ENCODE measurements around the gene FBLIM1. TPM values are rescaled to one million over a fixed set of nuclear protein-coding genes. Genes with fewer than 3 reads are reported as not detected.
A peak's percentile ranks its signal among the peaks of the same experiment; 100 is the strongest.

Gene FBLIM1
- total RNA-seq, 1 donor from 2014 or later = 136 TPM

DNA sequence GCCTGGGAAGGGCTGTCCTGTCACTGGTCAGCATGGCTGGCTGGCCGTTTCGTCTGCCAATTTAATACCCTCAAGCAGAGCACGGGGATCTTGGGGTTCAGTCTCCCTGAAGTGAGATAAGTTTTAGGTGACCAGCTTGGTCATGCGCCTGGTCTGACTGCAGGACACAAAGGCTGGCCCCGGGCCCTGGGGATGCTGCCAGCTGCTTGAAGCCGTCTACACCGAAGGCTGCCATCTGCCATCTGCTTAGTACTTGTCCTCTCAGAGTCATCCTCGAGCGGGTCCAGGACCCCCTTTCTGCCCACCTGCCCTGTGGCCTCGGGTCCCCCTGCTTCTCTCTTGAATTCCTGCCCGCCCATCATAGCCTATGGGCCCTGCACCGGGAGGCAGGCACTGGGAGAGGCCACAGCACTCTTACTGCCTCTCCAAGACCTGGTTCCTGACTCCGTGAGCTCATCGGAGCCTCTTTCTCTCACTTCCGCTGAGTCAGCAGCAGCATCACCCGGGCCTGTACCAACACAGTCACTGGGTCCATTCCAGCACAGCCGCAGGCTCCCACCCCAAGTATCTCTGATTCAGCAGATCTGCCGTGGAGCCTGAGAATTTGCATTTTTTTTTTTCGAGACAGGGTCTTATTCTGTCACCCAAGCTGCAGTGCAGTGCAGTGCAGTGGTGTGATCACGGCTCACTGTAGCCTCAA, 7.0 kb downstream of the FBLIM1 start:
- peak in 1 of 2 donors; percentile 67 for DNase-seq (ENCODE audit: low read depth in 2 of 2)

DNA sequence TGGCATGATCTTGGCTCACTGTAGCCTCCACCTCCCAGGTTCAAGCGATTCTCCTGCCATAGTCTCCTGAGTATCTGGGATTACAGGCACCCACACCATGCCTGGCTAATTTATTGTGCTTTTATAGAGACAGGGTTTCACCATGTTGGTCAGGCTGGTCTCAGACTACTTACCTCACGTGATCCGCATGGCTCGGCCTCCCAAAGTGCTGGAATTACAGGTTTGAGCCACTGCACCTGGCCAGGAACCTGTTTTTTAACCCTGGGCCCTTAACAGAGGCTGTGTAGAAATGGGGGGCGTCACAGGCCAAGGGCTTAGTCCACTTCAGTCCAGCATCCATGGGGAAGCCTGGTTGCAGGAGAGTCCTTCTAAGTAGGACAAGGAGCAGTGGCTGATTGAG, 9.3 kb downstream of the FBLIM1 start:
- DNase-seq (ENCODE audit: low read depth in 2 of 2) = no peak

DNA sequence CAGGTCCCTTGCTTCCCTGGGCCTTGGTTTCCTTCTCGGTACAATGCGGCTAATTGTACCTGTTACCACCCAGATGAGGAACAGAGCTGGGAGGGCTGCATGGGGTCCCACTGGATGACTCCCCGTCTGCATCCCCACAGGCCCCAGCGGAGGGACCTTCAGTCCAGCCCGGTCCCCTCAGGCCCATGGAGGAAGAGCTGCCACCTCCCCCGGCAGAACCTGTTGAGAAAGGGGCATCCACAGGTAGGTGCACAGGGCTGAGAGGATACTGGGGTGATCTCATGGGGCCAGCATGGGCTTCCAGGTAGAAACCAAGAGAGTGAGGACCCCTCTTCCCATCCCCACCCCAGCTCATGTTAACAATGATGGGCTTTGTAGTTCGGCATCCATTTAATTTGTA, 9.8 kb downstream of the FBLIM1 start:
- DNase-seq (ENCODE audit: low read depth in 2 of 2) = no peak

DNA sequence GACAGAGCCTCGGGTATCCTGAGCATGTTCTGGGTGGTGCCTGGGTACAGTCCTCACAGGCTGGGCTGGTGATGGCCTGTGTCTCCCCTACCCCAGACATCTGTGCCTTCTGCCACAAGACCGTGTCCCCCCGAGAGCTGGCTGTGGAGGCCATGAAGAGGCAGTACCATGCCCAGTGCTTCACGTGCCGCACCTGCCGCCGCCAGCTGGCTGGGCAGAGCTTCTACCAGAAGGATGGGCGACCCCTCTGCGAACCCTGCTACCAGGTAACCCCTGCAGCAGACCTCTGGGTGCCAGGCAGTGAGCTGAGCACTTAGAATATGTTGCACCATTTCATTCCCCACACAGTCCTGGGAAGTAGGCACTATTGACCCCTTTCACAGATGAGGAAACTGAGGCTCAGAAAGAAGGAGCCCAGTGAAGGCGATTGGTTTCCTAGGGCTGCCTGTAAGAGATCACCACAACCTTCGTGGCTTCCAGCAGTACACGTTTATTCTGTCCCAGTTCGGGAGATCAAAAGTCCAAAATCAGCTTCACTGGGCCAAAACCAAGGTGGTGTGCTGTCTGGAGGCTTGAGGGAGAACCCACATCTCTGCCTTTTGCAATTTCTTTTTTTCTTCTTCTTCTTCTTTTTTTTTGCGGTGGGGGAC, 11.8 kb downstream of the FBLIM1 start:
- DNase-seq (ENCODE audit: low read depth in 2 of 2) = no peak

DNA sequence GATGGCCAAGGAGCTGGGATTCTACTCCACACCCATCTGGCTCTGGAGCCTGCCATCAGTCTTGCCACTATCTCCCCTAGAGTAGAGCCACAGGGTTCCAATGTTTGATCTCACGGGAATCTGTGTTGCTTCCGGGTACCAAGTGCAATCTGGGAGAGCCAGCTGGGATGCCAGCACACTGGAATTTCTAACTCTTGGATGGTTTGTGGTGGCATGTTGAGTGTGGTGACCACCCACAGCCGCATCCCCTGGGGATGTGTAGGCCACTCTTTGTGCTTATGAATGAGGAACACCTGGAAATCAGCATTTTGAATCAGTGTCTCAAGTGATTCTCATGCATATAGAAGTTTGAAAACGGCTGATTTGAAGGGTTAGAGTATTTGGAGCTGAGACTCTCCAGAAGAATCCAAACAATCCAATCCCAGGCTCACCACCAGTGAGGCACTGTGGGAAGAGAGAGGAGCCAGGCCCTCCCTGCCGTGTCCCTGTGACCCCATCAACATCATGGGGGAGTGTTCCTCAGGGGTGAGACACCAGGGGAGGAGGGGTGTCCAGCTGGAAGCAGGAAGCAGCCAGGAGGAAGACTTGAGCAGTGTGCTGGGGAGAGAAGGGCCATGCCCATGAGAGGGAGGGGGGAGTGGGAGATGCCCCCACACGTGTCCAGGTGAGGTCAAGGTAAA, 13.4 kb downstream of the FBLIM1 start:
- DNase-seq (ENCODE audit: low read depth in 2 of 2) = no peak

DNA sequence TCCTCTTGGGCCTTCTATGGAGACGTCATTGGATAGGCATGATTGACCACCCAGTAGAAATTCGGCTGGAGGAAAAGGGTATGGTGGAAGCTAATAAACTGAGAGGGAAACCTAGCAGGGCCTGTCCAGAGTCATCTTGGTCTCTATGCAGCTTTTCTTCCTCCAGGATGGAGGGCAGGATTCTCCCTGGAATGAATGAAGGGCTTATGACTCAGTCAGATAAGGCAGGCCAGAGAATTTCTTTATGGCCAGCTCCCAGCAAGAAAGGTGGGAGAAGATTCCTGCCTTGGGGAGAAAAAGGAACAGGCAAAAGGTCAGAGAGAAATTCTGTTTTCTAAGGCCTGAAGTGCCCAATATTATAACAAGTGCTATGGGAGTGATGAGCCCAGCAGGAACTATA, 17.1 kb downstream of the FBLIM1 start:
- no peak for DNase-seq (ENCODE audit: low read depth in 2 of 2)

DNA sequence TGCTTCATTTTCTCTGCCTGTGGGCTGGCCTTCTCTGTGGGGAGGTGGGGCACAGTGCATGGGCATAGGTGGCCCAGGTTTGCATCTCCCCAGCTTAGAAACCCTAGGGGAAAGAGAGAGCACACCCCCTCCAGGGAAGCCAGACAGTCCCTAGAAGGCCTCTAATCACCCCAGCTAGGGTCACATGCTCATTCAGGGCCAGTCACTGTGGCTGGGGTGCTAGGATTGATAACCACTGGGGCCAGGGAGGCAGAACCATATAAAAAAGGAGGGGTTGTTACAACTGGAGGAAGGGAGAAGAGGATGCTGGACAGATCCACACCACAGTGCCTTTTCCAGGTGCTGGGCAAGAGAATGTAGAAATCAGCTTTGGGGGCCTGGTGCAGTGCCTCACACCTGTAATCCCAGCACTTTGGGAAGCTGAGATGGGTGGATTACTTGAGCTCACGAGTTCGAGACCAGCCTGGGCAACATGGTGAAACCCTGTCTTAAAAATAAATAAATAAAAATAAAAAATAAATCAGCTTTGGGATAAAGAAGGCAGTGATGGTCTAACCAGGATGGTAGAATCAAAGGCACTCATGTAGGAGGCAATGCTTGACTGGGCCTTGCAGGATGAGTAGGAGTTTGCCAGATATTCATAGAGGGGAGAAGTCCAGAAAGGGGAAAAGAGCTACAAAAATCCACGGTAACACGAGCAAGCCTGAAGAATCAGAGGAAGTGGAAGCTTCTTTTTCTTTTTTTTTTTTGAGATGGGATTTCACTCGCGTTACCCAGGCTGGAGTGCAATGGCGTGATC, 19.5 kb downstream of the FBLIM1 start:
- DNase-seq (ENCODE audit: low read depth in 2 of 2) = no peak

DNA sequence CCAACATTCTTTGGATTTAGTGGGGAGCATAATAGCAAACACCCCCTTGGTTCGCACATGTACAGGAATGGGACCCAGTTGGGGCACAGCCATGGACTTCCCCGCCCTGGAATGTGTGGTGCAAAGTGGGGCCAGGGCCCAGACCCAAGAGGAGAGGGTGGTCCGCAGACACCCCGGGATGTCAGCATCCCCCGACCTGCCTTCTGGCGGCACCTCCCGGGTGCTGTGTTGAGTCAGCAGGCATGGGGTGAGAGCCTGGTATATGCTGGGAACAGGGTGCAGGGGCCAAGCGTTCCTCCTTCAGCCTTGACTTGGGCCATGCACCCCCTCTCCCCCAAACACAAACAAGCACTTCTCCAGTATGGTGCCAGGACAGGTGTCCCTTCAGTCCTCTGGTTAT, 27.1 kb downstream of the FBLIM1 start:
- DNase-seq (ENCODE audit: low read depth in 2 of 2) = no peak

DNA sequence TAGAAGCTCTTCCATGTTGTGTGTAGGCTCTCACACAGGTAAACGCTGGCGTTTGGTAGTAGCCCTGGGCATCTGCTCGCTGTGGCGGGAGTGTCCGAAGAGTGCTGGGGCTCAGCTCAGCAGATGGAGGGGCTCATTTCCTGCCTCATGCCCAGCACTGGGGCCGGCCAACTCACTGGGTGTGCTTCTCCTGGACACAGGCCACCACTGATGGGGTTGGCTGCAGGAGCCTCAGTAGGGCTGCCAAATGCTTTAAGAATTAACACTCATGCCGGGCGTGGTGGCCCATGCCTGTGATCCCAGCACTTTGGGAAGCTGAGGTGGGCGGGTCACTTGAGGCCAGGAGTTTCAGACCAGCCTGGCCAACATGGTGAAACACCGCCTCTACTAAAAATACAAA, 28.0 kb downstream of the FBLIM1 start:
- no peak for DNase-seq (ENCODE audit: low read depth in 2 of 2)

DNA sequence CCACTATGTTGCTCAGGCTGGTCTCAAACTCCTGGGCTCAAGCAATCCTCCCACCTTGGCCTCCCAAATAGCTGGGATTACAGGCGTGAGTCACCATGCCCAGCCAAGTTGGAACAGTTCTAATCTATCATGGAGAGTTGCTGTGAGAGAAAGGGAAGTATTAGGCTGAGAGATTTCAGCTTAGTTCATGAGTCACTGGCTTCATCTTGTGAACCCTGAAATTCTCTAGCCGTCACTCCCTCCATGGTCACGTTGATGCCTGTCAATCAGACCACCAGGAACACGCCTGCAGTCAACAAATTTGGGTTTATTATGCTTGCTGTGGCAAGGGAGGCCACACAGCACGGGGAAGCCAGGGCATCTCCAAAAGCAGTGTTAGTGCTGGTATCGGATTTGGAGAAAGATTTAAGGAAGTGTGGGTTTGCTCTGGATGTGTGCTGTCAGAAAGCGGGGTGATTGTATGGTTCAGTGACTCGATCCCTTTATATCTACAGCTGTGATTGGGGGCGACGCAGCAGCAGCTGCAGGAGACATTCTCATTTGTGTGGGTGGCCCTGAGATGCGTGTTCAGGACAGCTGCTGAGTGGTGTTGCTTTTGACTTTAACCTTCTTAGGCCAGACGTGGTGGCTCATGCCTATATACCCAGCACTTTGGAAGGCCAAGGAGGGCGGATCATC, 30.2 kb downstream of the FBLIM1 start:
- peak in 1 of 2 donors; percentile 39 for DNase-seq (ENCODE audit: low read depth in 2 of 2)

DNA sequence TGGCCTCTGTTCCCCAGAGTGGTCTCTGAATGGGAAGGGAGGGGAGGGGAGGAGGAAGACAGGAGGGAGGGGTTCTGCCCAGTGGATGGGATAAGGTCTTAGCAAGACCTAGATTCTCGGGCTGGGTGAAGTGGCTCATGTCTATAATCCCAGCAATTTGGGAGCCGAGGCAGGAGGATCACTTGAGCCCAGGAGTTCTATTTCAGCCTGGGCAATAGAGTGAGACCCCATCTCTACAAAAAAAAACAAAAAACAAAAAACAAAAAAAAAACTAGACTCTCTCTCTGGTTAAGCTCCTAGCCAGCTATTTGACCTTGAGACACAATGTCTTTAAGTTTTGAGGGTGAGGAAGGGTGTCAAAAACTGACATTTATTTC, 37.5 kb downstream of the FBLIM1 start:
- peak in 1 of 2 donors; percentile 24 for DNase-seq (ENCODE audit: low read depth in 2 of 2)

DNA sequence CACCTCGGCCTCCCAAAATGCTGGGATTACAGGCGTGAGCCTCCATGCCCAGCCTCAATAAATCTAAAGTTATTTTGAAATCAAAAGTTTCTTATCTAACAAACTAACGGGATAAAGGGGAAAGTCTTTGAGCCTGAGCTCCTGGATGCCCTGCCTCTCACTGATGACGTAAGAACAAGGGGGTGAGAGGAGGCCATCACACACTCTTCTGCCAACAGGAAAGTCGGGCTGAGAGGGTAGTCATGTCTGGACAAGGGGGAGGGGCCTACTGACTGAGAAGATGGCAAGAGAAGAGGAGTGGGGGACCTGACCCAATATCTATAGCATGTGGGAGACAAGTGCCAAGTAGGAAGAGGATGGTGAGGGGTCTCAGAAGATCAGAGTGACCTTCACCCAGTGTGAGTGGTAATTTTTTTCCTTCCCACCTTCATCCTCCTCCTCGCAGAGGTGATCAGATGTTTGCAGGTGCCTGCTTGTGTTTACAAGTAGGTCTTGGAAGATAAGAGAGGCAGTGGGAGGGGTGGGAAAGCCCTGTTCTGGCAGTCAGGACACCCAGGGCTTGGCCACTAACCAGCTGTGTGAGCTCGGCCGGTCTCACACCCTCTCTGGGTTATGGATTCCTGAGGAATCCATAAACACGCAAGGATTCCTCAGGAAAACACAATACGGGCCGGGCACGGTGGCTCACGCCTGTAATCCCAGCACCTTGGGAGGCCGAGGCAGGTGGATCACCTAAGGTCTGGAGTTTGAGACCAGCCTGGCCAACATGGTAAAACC, 39.2 kb downstream of the FBLIM1 start:
- DNase-seq (ENCODE audit: low read depth in 2 of 2) = peak in 1 of 2 donors; percentile 79

DNA sequence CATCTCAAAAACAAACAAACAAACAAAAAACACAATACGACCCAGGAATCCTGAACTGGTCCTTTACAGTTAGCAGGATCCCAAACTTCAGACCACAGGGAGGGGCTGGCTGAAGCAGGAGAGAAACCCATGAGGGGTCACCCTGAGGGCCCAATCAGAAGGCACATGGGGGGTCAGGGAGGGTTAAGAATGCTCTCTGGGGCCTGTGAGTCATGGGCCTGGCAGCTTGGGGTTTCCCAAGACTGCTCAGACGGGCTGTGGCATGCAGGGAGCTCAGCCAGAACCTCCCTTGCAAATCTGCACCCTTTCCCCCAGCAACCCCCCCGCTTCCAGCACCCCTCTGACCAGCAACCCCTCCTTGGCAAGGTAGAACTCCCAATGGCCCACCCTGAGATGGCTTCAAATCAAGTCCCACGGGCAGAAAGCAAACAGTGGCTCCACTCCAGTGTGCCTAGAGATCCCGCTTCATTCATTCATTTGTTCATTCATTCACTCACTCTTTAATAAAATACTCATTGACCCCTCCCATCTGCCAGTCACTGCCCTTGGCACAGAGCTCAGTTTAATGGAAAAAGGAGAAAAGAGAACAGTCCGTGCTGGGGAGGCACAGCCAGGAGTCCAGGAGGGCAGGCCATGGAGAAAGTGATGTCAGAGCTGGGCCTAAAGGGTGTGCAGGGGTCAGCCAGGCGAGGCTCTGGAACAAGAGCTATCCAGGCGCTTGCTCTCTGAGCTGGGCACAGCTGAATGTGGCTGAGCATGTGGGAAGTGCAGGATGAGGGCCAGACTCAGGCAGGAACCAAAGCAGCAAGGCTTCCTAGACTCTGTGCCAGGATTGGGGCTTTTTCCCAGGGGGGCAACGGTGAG, 40.6 kb downstream of the FBLIM1 start:
- peak; percentile 60 to 88 for DNase-seq (ENCODE audit: low read depth in 2 of 2)

DNA sequence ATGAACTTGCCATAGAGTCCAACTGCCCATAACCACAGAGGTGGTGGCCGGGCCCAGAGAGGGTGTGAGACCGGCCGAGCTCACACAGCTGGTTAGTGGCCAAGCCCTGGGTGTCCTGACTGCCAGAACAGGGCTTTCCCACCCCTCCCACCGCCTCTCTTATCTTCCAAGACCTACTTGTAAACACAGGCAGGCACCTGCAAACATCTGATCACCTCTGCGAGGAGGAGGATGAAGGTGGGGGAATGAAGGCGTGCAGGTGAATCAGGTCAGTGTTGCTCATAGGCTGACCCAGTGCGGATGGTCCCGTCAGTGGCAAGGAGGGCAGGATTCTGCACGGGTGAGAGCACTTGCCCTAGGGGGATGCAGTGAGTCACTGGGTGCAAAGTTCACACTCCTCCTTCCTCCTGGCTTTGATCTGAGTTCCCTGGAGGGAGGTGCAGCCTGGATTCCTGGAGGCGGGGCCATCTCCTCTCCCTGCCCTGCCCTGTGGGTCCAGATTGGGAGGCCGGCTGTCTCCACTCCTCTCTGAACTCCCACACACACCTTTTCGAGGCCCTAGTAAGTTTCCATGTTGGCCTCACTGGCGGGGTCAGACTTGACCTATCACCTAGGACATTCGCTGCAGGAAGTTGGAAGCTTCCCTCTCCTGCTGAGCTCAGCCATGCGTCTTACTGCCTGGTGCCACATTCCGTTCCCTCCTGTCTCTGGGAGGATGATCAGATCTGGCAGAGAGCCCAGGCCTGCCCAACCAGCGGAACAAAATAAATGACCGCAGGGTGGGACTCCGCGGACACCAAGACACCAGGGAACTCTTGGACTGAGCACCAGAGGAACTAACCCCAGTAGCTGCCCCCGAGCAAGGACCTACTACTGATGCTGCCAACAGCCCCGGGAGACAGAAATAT, 41.6 kb downstream of the FBLIM1 start:
- peak in 1 of 2 donors; percentile 62 for DNase-seq (ENCODE audit: low read depth in 2 of 2)

DNA sequence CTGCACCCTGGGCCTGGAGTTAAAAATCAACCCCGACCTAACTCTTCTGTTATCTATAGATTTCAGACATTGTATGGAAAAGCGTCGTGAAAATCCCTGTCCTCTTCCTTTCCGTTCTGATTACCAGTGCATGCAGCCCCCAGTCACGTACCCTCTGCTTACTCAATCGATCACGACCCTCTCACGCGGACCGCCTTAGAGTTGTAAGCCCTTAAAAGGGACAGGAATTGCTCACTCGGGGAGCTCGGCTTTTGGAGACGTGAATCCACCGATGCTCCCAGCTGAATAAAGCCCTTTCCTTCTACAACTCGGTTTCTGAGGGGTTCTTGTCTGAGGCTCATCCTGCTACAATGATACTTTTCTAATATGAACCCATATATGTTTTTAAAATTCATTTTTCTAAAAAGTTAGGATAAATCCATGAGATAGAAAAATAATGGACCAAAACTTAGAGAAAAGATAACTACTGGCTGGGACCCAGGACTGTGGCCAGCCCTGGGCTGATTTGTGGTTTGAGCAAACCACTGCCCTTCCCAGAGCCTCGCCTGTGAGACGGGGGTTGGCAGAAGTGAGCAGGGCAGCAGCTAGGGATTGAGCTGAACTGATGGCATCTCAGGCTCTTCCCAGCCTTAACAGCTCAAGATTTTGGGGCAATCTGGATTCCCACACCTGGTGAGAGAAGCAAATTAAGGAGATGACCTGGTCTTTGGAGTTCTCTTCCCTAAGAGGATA, 43.8 kb downstream of the FBLIM1 start:
- no peak for DNase-seq (ENCODE audit: low read depth in 2 of 2)

DNA sequence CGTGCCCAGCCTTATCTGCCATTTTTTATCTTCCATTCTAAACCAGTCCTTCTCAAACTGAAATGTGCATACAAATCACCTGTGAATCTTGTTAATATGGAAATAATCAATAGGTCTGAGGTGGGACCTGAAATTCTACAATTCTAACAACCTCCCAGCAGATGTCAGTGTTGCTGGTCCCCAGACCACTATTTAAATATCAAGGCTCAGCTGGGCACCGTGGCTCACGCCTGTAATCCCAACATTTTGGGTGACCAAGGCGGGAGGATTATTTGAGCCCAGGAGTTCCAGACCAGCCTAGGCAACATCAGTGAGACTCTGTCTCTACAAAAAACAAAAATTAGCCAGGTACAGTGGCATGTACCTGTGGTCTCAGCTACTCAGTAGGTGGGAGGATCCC, 44.8 kb downstream of the FBLIM1 start:
- DNase-seq (ENCODE audit: low read depth in 2 of 2) = peak in 1 of 2 donors; percentile 52

DNA sequence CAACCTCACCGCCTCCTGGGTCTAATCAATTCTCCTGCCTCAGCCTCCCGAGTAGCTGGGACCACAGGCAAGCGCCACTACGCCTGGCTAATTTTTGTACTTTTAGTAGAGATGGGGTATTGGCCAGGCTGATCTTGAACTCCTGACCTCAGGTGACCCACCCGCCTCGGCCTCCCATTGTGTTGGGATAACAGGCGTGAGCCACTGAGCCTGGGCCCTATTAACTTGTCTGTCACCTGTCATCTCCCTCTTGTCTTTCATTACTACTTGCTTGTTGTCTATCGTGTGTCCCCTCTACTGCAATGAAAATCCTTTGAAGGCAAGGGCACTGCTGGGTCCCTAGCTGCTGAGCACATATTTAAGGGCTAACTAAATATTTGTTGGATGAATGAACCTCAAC, 45.5 kb downstream of the FBLIM1 start:
- DNase-seq (ENCODE audit: low read depth in 2 of 2) = no peak

DNA sequence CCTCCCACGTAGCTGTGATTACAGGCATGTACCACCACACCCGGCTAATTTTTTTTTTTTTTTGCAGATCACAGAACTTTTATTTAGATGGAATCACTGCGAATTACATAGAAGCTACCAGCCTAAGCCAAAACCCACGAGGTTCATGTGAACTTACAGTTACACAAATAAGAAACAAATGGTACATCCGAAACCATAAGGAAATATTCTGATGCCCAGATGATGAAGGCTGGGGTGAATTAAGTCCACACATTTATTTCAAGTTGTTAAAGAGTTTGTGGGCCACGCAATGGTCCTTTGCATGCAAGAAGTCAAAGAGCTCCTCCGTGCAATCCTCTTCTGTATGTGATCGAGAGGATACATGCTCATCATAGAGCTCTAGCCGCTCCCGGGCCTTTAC, 48.5 kb downstream of the FBLIM1 start:
- no peak for DNase-seq (ENCODE audit: low read depth in 2 of 2)

Data from dermis microvascular lymphatic vessel endothelial cell (primary cell).